Activated CD4-positive, alpha-beta T cell treated with anti-CD3 and anti-CD28 coated beads, Interleukin-2, amount 50 U/mL, for 16 hours (primary cell): ENCODE data around the gene CAMSAP1.

ENCODE experiments used
- DNase-seq: peaks from one replicate; pipeline ENCODE4 v3.0.0-alpha.2; 2020

The CAMSAP1 gene

GRCh38 chr9:135939351-135940265 lies 32.3 kb upstream of the CAMSAP1 start:
- peak; percentile 64 for DNase-seq

GRCh38 chr9:135937521-135938489 lies 30.5 kb upstream of the CAMSAP1 start:
- no peak for DNase-seq

GRCh38 chr9:135933114-135933513 lies 25.8 kb upstream of the CAMSAP1 start:
- no peak for DNase-seq

GRCh38 chr9:135932656-135933055 lies 25.3 kb upstream of the CAMSAP1 start:
- DNase-seq: no peak

- DNase-seq: no peak
Observed at GRCh38 chr9:135931349-135931820, 24.0 kb upstream of the CAMSAP1 start.

GRCh38 chr9:135930446-135931345 lies 23.4 kb upstream of the CAMSAP1 start:
- DNase-seq: no peak

GRCh38 chr9:135929656-135930445 lies 22.5 kb upstream of the CAMSAP1 start:
- no peak for DNase-seq

- DNase-seq: no peak
Observed at GRCh38 chr9:135928731-135929655, 21.6 kb upstream of the CAMSAP1 start.

GRCh38 chr9:135928074-135928730 lies 20.9 kb upstream of the CAMSAP1 start:
- no peak for DNase-seq

GRCh38 chr9:135927195-135928013 lies 20.1 kb upstream of the CAMSAP1 start:
- DNase-seq: no peak

- DNase-seq: peak; percentile 93
Observed at GRCh38 chr9:135926402-135927194, 19.3 kb upstream of the CAMSAP1 start.

GRCh38 chr9:135925496-135926133 lies 18.3 kb upstream of the CAMSAP1 start:
- DNase-seq: peak; percentile 84

GRCh38 chr9:135924628-135925338 lies 17.4 kb upstream of the CAMSAP1 start:
- DNase-seq: no peak

GRCh38 chr9:135923508-135923907 lies 16.2 kb upstream of the CAMSAP1 start:
- no peak for DNase-seq

GRCh38 chr9:135921749-135922310 lies 14.5 kb upstream of the CAMSAP1 start:
- DNase-seq: no peak

- DNase-seq: no peak
Observed at GRCh38 chr9:135920973-135921585, 13.7 kb upstream of the CAMSAP1 start.
